ENCODE results near the gene ACRV1. TPM values are rescaled to one million over a fixed set of nuclear protein-coding genes. Genes with fewer than 3 reads are reported as not detected.
A peak's percentile ranks its signal among the peaks of the same experiment; 100 is the strongest.

Gene ACRV1
- total RNA-seq, 4 donors from 2014 or later = not detected

- DNase-seq (ENCODE audit: low spot score in 2 of 2) = no peak
- intact Hi-C loops (cut with DNase I; ENCODE audit: low total_unique reads) = no loop called here
- no peak overlapping the region for H3K4me3 ChIP-seq (ENCODE audit: low read depth, poor library complexity, severe bottlenecking)
- TF ChIP-seq POLR2A (IDR thresholded peaks at IDR 0.05) (no peak), CTCF (IDR thresholded peaks at IDR 0.05) (no peak)
- WGBS, 2 donors = 97% methylated on average over 3 of the region's 3 CpGs
Measured at GRCh38 chr11:125645871-125646270, 34.8 kb downstream of the ACRV1 start.

- TF ChIP-seq CTCF (IDR thresholded peaks at IDR 0.05) = no peak
- TF ChIP-seq POLR2A (IDR thresholded peaks at IDR 0.05) = no peak
- no peak overlapping the region for H3K4me3 ChIP-seq (ENCODE audit: low read depth, poor library complexity, severe bottlenecking)
- DNase-seq (ENCODE audit: low spot score in 2 of 2) = no peak
- 96% methylated on average over 1 of the region's 1 CpG for WGBS, 2 donors
- intact Hi-C loops (cut with DNase I; ENCODE audit: low total_unique reads) = no loop called here
Measured at GRCh38 chr11:125638315-125638714, 42.3 kb downstream of the ACRV1 start.

GRCh38 chr11:125637840-125638239 lies 42.8 kb downstream of the ACRV1 start:
- intact Hi-C loops (cut with DNase I; ENCODE audit: low total_unique reads) = no loop called here
- no peak overlapping the region for H3K4me3 ChIP-seq (ENCODE audit: low read depth, poor library complexity, severe bottlenecking)
- TF ChIP-seq CTCF (IDR thresholded peaks at IDR 0.05) = no peak
- no peak for TF ChIP-seq POLR2A (IDR thresholded peaks at IDR 0.05)
- 85 to 88% methylated on average over 3 of the region's 3 CpGs for WGBS, 2 donors
- DNase-seq (ENCODE audit: low spot score in 2 of 2) = no peak

GRCh38 chr11:125627236-125627910 lies 53.3 kb downstream of the ACRV1 start:
- 68% methylated on average over 7 of the region's 7 CpGs for WGBS, 2 donors
- intact Hi-C loops (cut with DNase I; ENCODE audit: low total_unique reads) = no loop called here
- H3K4me3 ChIP-seq (ENCODE audit: low read depth, poor library complexity, severe bottlenecking) = no peak overlapping the region
- DNase-seq (ENCODE audit: low spot score in 2 of 2) = no peak
- TF ChIP-seq CTCF (IDR thresholded peaks at IDR 0.05) (no peak), POLR2A (IDR thresholded peaks at IDR 0.05) (no peak)

GRCh38 chr11:125626288-125626950 lies 54.2 kb downstream of the ACRV1 start:
- no peak for TF ChIP-seq CTCF (IDR thresholded peaks at IDR 0.05)
- TF ChIP-seq POLR2A (IDR thresholded peaks at IDR 0.05) = no peak
- 0 to 1% methylated on average over 18 of the region's 18 CpGs for WGBS, 2 donors
- intact Hi-C loops (cut with DNase I; ENCODE audit: low total_unique reads) = no loop called here
- no peak for DNase-seq (ENCODE audit: low spot score in 2 of 2)
- H3K4me3 ChIP-seq (ENCODE audit: low read depth, poor library complexity, severe bottlenecking) = peak overlapping the region; percentile 63
